H1 (cell line): ENCODE results near the gene FOXE1. TPM values are rescaled to one million over a fixed set of nuclear protein-coding genes. Genes with fewer than 3 reads are reported as not detected.

Experiments used
- BACH1 ChIP-seq: IDR thresholded peaks from 2 replicates; pipeline ENCODE4 v1.6.1; 2012; ENCODE audit warnings: low read length, improper control_type of control experiment
- BCL11A ChIP-seq, 2 experiments: IDR thresholded peaks; one replicate each; pipeline ENCODE4 v1.6.1; 2011; ENCODE audit warnings: low read depth in 2 of 2, low read length in 2 of 2, mild to moderate bottlenecking in 2 of 2
- CBX8 ChIP-seq: fragments of 300-800, 300-1000 bp; sonication (generic); IDR thresholded peaks from 2 replicates; pipeline ENCODE4 v1.7.1; 2016; ENCODE audit warnings: low read depth, low read length, borderline replicate concordance
- GTF2F1 ChIP-seq: IDR thresholded peaks from 2 replicates; pipeline ENCODE4 v1.6.1; 2012; ENCODE audit warnings: low read depth, low read length, improper control_type of control experiment, borderline replicate concordance
- HDAC6 ChIP-seq: IDR thresholded peaks from one replicate; pipeline ENCODE4 v1.7.1; 2012; ENCODE audit warnings: low read depth, mild to moderate bottlenecking, inconsistent platforms, low read length, moderate library complexity
- MAFK ChIP-seq: IDR thresholded peaks from 2 replicates; pipeline ENCODE4 v1.6.1; 2012; ENCODE audit warnings: low read depth, mild to moderate bottlenecking, improper control_type of control experiment, low read length
- SAP30 ChIP-seq: fragments of 300-600 bp; sonication (generic); IDR thresholded peaks from 2 replicates; pipeline ENCODE4 v1.7.1; 2012; ENCODE audit warnings: low read length, moderate library complexity, mild to moderate bottlenecking, inconsistent platforms; ENCODE audit not compliant: insufficient read depth, insufficient replicate concordance
- polyA plus RNA-seq, 7 experiments: library from polyadenylated mRNA; depleted of rRNA in 3 of 7; stranded (reverse) in 5 of 7; unstranded in 2 of 7; fragments of >200 nt in 5 of 7; fragments of 200-250 nt in 2 of 7; gene quantifications; 1 replicate in 5 of 7; 2 replicates in 1 of 7; 4 replicates in 1 of 7; pipeline versions ENCODE4 v1.2.1 to v1.2.3, GENCODE V29; 2011 to 2013; ENCODE audit warnings: missing spikeins in 2 of 7, mixed read lengths in 2 of 7
- total RNA-seq: library from RNA; stranded (reverse); fragmentation: NEBNext Ultra II Directional; extraction: Animal tissue kit (Norgen Biotek cat#: 25700); gene quantifications from 2 replicates; pipeline ENCODE4 v1.2.1, GENCODE V29; 2021

Gene FOXE1
- total and polyA plus RNA-seq, 2 of the 8 experiments (the other 6 are each of a cell fraction or from before 2014, with no cell fraction given): 0.03 TPM; not detected in 1

- TF ChIP-seq SAP30 (no peak), BACH1 (no peak), GTF2F1 (no peak), MAFK (no peak), HDAC6 (no peak), CBX8 (no peak), BCL11A (IDR thresholded peaks at IDR 0.05; ENCODE audit: low read depth in 2 of 2, low read length in 2 of 2) (no peak)
These were observed 7.6 kb downstream of the FOXE1 start (continued) for GRCh38 chr9:97860451-97861147.
